T-helper 1 cell treated with Interleukin-12 subunit alpha and Interleukin-12 subunit beta and Interleukin-4 antibody, amounts not matched to agents 30 μg/mL and 1 μg/mL, for 36 hours (primary cell): ENCODE results near the gene TSPAN15.

Experiments used
- H3K27ac Mint-ChIP-seq: one replicate; pipeline ENCODE4 v1.8.0; 2021; ENCODE audit warnings: mild to moderate bottlenecking, mixed read lengths
- H3K27me3 Mint-ChIP-seq: one replicate; pipeline ENCODE4 v1.8.0; 2021; ENCODE audit warnings: low read depth, mixed read lengths
- H3K36me3 Mint-ChIP-seq: one replicate; pipeline ENCODE4 v1.8.0; 2021; ENCODE audit warnings: low read depth, mixed read lengths
- H3K4me1 Mint-ChIP-seq: one replicate; pipeline ENCODE4 v1.8.0; 2021; ENCODE audit warnings: low read depth, mixed read lengths
- H3K4me3 Mint-ChIP-seq: one replicate; pipeline ENCODE4 v1.8.0; 2021; ENCODE audit warnings: mild to moderate bottlenecking, moderate library complexity, mixed read lengths
- H3K9me3 Mint-ChIP-seq: one replicate; pipeline ENCODE4 v1.8.0; 2021; ENCODE audit warnings: mixed read lengths

TSPAN15 gene

GRCh38 chr10:69461243-69462025 lies 10.2 kb downstream of the TSPAN15 start:
- Mint-ChIP-seq H3K4me1 (peaks cover 37% of the 10 kb centered on the region), H3K4me3 (no peak overlapping the region), H3K27ac (no peak overlapping the region)

GRCh38 chr10:69463886-69464285 lies 12.6 kb downstream of the TSPAN15 start:
- Mint-ChIP-seq H3K36me3 (no peaks in the 10 kb centered on the region), H3K9me3 (no peaks in the 10 kb centered on the region), H3K4me1 (peaks cover 45% of the 10 kb centered on the region), H3K27ac (peak overlapping the region; percentile 52), H3K27me3 (no peaks in the 10 kb centered on the region), H3K4me3 (no peak overlapping the region)

More at GRCh38 chr10:69461243-69462025, 10.2 kb downstream of the TSPAN15 start:
- Mint-ChIP-seq H3K36me3 (no peaks in the 10 kb centered on the region), H3K27me3 (no peaks in the 10 kb centered on the region), H3K9me3 (no peaks in the 10 kb centered on the region)

- peaks cover 45% of the 10 kb centered on the region for H3K4me1 Mint-ChIP-seq
- no peaks in the 10 kb centered on the region for H3K27me3 Mint-ChIP-seq
- no peak overlapping the region for H3K4me3 Mint-ChIP-seq
- H3K36me3 Mint-ChIP-seq, result no peaks in the 10 kb centered on the region
- H3K27ac Mint-ChIP-seq, result peak overlapping the region; percentile 89
- H3K9me3 Mint-ChIP-seq, result no peaks in the 10 kb centered on the region
Measured at GRCh38 chr10:69464401-69464800, 13.1 kb downstream of the TSPAN15 start.

- Mint-ChIP-seq H3K9me3 (no peaks in the 10 kb centered on the region), H3K27me3 (no peaks in the 10 kb centered on the region), H3K27ac (peak overlapping the region; percentile 89), H3K4me1 (peaks cover 47% of the 10 kb centered on the region), H3K4me3 (peak overlapping the region; percentile 43), H3K36me3 (no peaks in the 10 kb centered on the region)
Measured at GRCh38 chr10:69464801-69465401, 13.6 kb downstream of the TSPAN15 start.

DNA sequence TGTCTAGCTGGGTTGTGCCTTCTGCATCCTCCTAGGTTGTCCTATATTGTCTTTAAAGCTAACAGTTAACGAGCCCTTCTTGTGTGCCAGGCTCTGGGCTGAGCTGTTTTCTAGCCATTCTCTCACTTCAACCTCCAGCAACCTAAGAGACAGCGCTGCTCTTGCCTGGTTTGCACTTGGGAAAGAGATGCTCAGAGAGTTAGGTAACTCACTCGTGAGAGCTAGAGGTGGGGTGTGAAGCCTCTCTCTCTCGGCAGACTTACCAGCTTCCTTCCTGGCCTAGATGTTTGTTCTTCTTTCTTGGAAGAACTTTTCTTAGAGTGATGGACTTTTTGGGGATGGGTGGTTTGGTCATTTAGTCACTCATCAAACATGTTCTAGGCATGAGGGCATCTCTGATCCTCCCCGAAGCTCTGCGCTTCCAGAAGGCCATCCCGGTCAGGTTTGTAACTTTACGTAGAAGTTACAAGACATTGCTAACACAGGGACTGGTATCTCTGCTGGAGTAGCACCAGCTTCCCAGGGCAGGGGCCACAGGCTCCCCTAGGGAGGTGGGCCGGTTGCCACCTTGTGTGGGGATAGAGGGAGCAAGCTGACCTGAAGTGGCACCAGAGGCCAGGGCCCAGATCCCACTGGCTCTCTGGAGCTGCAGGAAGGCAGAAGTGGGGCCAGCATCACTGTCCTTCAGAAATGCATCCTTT lies 14.3 kb downstream of the TSPAN15 start:
- Mint-ChIP-seq H3K4me1 (peaks cover 51% of the 10 kb centered on the region), H3K27me3 (peaks cover under 1% of the 10 kb centered on the region), H3K27ac (peak overlapping the region; percentile 89), H3K36me3 (no peaks in the 10 kb centered on the region), H3K4me3 (peak overlapping the region; percentile 43), H3K9me3 (no peaks in the 10 kb centered on the region)

DNA sequence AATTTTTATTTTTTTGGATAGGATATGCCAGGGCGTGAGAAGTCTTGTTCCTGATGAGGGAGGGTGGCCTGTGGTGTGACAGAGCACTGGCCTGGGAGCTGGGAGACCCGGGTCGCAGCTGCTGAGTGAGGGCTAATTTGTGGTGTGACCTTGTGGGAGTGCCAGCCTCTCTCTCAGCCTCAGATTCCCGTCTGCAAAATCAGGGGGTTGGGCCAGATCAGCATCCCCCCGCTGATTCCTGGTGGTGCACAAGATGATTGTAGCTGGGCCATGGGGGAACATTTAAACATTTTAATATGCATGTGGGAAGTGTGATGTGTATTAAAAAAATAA lies 14.9 kb downstream of the TSPAN15 start:
- H3K36me3 Mint-ChIP-seq, result no peaks in the 10 kb centered on the region
- H3K4me3 Mint-ChIP-seq, result no peak overlapping the region
- H3K9me3 Mint-ChIP-seq, result no peaks in the 10 kb centered on the region
- H3K4me1 Mint-ChIP-seq, result peaks cover 48% of the 10 kb centered on the region
- H3K27me3 Mint-ChIP-seq, result peaks cover 5% of the 10 kb centered on the region
- H3K27ac Mint-ChIP-seq, result peak overlapping the region; percentile 43

GRCh38 chr10:69466689-69467088 lies 15.4 kb downstream of the TSPAN15 start:
- Mint-ChIP-seq H3K27ac (peak overlapping the region; percentile 43), H3K4me3 (no peak overlapping the region), H3K9me3 (no peaks in the 10 kb centered on the region), H3K36me3 (no peaks in the 10 kb centered on the region), H3K27me3 (peaks cover 5% of the 10 kb centered on the region), H3K4me1 (peaks cover 48% of the 10 kb centered on the region)

- H3K4me3 Mint-ChIP-seq, result peak overlapping the region; percentile 18
- no peaks in the 10 kb centered on the region for H3K9me3 Mint-ChIP-seq
- no peaks in the 10 kb centered on the region for H3K36me3 Mint-ChIP-seq
- peaks cover 46% of the 10 kb centered on the region for H3K4me1 Mint-ChIP-seq
- peak overlapping the region; percentile 8 for H3K27ac Mint-ChIP-seq
- H3K27me3 Mint-ChIP-seq, result peaks cover 15% of the 10 kb centered on the region
Measured at GRCh38 chr10:69467928-69468750, 16.9 kb downstream of the TSPAN15 start.

DNA sequence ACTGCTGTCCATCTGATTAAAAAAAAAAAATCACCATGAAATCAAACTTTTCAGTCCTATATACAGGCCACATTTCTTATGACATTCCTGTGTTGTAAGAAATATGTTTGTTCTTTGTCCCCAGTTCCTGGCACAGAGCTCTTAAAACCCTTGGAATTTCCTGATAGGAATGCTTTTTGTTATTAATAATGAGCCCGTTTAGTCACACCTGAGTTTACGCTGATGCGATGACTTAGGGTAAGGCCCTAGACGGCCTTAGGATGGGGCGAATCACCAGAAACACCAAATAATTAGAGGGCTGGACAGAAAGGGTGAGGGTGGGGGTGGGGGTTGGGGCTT lies 17.5 kb downstream of the TSPAN15 start:
- peak overlapping the region; percentile 8 for H3K27ac Mint-ChIP-seq
- H3K4me1 Mint-ChIP-seq, result peaks cover 44% of the 10 kb centered on the region
- no peaks in the 10 kb centered on the region for H3K36me3 Mint-ChIP-seq
- peaks cover 17% of the 10 kb centered on the region for H3K27me3 Mint-ChIP-seq
- H3K4me3 Mint-ChIP-seq, result no peak overlapping the region
- H3K9me3 Mint-ChIP-seq, result no peaks in the 10 kb centered on the region

- H3K27ac Mint-ChIP-seq, result no peak overlapping the region
- H3K36me3 Mint-ChIP-seq, result no peaks in the 10 kb centered on the region
- peaks cover 31% of the 10 kb centered on the region for H3K4me1 Mint-ChIP-seq
- H3K27me3 Mint-ChIP-seq, result peaks cover 17% of the 10 kb centered on the region
- H3K9me3 Mint-ChIP-seq, result no peaks in the 10 kb centered on the region
- H3K4me3 Mint-ChIP-seq, result no peak overlapping the region
Measured at GRCh38 chr10:69469976-69470375, 18.7 kb downstream of the TSPAN15 start.

GRCh38 chr10:69470463-69471384 lies 19.5 kb downstream of the TSPAN15 start:
- H3K27me3 Mint-ChIP-seq, result peaks cover 17% of the 10 kb centered on the region
- no peak overlapping the region for H3K4me3 Mint-ChIP-seq
- H3K4me1 Mint-ChIP-seq, result peaks cover 24% of the 10 kb centered on the region
- H3K9me3 Mint-ChIP-seq, result no peaks in the 10 kb centered on the region
- no peak overlapping the region for H3K27ac Mint-ChIP-seq
- H3K36me3 Mint-ChIP-seq, result no peaks in the 10 kb centered on the region

- no peak overlapping the region for H3K27ac Mint-ChIP-seq
- peaks cover 16% of the 10 kb centered on the region for H3K4me1 Mint-ChIP-seq
- no peaks in the 10 kb centered on the region for H3K9me3 Mint-ChIP-seq
- H3K27me3 Mint-ChIP-seq, result peaks cover 17% of the 10 kb centered on the region
- no peaks in the 10 kb centered on the region for H3K36me3 Mint-ChIP-seq
- no peak overlapping the region for H3K4me3 Mint-ChIP-seq
Measured at GRCh38 chr10:69472142-69472541, 20.9 kb downstream of the TSPAN15 start.

GRCh38 chr10:69472544-69472943 lies 21.3 kb downstream of the TSPAN15 start:
- Mint-ChIP-seq H3K27me3 (peaks cover 17% of the 10 kb centered on the region), H3K4me1 (peaks cover 15% of the 10 kb centered on the region), H3K36me3 (no peaks in the 10 kb centered on the region), H3K9me3 (no peaks in the 10 kb centered on the region), H3K27ac (no peak overlapping the region), H3K4me3 (no peak overlapping the region)
